Caco-2 (cell line): Measurements from ENCODE around the gene NDUFA1. TPM values are rescaled to one million over a fixed set of nuclear protein-coding genes. Genes with fewer than 3 reads are reported as not detected.
"Not testable (repeated sequence)": the region's sequence is repeated elsewhere in the genome, so short reads cannot be mapped to it uniquely, and the experiment has no call there.

ENCODE experiments used
- BruUV-seq: library from RNA; stranded (reverse); fragments of 400-500 nt; replicated peaks from 2 replicates; lab custom pipeline; 2021; lab: Mats Ljungman, UMichigan
- CTCF ChIA-PET: fragments of 300-600 bp; sonication (Branson Sonifier 250); formaldehyde crosslinking; loops from one replicate; lab custom pipeline; 2022; ENCODE audit warnings: antibody characterized with exemption; lab: Charles Lee
- POLR2A ChIA-PET: fragments of 300-600 bp; sonication (Branson Sonifier 250); formaldehyde crosslinking; loops from one replicate; lab custom pipeline; 2022; ENCODE audit warnings: antibody characterized with exemption; lab: Charles Lee
- DNase-seq, 2 experiments: peaks; one replicate each; pipeline versions ENCODE4 v3.0.0 to v3.0.0-alpha.2; 2020 to 2022
- H3K27me3 ChIP-seq: replicated peaks from 2 replicates; pipeline ENCODE4 v1.6.0; 2011; ENCODE audit warnings: low read length; ENCODE audit not compliant: control insufficient read depth, insufficient read depth
- H3K36me3 ChIP-seq: 2 replicates; pipeline ENCODE4 v1.5.1; 2011; ENCODE audit warnings: low read length; ENCODE audit not compliant: control insufficient read depth, insufficient read depth
- H3K4me1 ChIP-seq: fragments of 250-450 bp; sonication (Bioruptor Pico); 2 replicates; pipeline ENCODE4 v1.5.1; 2020; ENCODE audit warnings: mild to moderate bottlenecking
- H3K4me3 ChIP-seq: 2 replicates; pipeline ENCODE4 v1.5.1; 2011; ENCODE audit warnings: low read depth, mild to moderate bottlenecking, control low read depth, low read length
- H3K9me3 ChIP-seq: fragments of 250-450 bp; sonication (Bioruptor Pico); 2 replicates; pipeline ENCODE4 v1.5.1; 2020; ENCODE audit warnings: mild to moderate bottlenecking, moderate library complexity
- H3K27ac Mint-ChIP-seq: one replicate; pipeline ENCODE4 v1.8.0; 2022; ENCODE audit warnings: mixed read lengths; ENCODE audit not compliant: unreplicated experiment
- H3K27me3 Mint-ChIP-seq: one replicate; pipeline ENCODE4 v1.8.0; 2022; ENCODE audit warnings: mixed read lengths; ENCODE audit not compliant: insufficient read depth, unreplicated experiment
- H3K36me3 Mint-ChIP-seq: one replicate; pipeline ENCODE4 v1.8.0; 2022; ENCODE audit warnings: mild to moderate bottlenecking, mixed read lengths; ENCODE audit not compliant: insufficient read depth, unreplicated experiment
- H3K4me1 Mint-ChIP-seq: one replicate; pipeline ENCODE4 v1.8.0; 2022; ENCODE audit warnings: low read depth, mixed read lengths; ENCODE audit not compliant: unreplicated experiment
- H3K4me3 Mint-ChIP-seq: one replicate; pipeline ENCODE4 v1.8.0; 2022; ENCODE audit warnings: mild to moderate bottlenecking, moderate library complexity, mixed read lengths; ENCODE audit not compliant: unreplicated experiment
- H3K9me3 Mint-ChIP-seq: one replicate; pipeline ENCODE4 v1.8.0; 2022; ENCODE audit warnings: mixed read lengths; ENCODE audit not compliant: unreplicated experiment
- intact Hi-C: fragments of 100-400 bp; cut with micrococcal nuclease; formaldehyde crosslinking; loops from one replicate; pipeline ENCODE4 v1.10.0; 2022; ENCODE audit not compliant: unreplicated experiment
- total RNA-seq: library from RNA; stranded (reverse); gene quantifications from 2 replicates; pipeline ENCODE4 v1.2.3, GENCODE V29; 2022
- TF ChIP-seq, protein P1 (sequence below), 2 experiments: fragments of 200-600 bp in 1 of 2; IDR thresholded peaks; 1 replicate in 1 of 2; 2 replicates in 1 of 2; pipeline versions ENCODE4 v1.5.1 to v1.8.0; 2011 to 2022; ENCODE audit warnings: antibody characterized with exemption in 1 of 2, control low read depth in 1 of 2, inconsistent platforms in 1 of 2, low read depth in 1 of 2, low read length in 1 of 2, mild to moderate bottlenecking in 1 of 2, moderate library complexity in 1 of 2; ENCODE audit not compliant: insufficient read depth in 1 of 2, severe bottlenecking in 1 of 2, unreplicated experiment in 1 of 2

NDUFA1 gene
- total RNA-seq, 1 experiment from 2014 or later = 82.6 TPM

DNA sequence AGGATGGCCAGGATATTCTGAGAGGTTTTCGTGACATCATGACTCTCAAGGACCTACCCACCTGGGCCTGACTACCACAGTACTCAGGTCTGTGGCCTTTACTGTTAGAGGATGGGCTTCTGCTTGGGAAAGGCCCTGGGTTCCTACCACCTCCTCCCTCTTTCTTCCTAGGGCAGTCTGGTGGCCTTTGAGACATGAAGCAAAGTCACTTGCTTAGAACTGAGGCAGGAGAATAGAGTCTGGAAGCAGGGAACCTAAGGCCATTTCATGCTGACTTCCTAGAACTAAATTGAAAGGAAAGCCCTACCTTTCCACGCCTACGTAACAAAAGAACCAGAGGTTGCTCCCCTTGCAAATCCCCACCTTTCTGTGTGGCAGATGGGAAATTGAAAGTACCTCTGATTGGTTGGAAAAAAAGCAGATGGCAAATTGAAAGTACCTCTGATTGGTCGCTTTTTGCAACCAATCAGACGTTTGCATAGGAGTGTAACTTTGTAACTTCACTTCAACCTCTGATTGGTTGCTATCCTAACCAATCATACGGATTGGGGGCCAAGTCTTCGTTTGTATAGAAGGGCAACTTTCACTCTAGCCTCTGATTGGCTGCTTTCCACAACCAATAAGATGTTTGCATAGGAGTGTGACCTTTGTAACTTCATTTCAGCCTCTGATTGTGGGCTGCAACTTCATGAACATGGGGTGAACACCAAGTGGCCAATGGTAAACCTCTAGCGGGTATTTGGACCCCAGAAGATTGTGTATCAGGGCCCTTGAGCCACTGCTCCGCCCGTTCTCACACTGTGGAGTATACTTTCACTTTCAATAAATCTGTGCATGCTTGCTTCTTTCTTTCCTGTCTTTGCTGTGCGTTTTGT, 14.2 kb downstream of the NDUFA1 start:
- peak in 1 of 2 experiments; percentile 47 for DNase-seq
- Histone ChIP-seq H3K36me3 (no peaks in the 10 kb centered on the region), H3K4me3 (no peak overlapping the region), H3K4me1 (peaks cover 7% of the 10 kb centered on the region; the same call in 1 of the 2 replicates), H3K27me3 (no peaks in the 10 kb centered on the region), H3K9me3 (no peaks in the 10 kb centered on the region)
- peaks cover under 1% of the 10 kb centered on the region for H3K36me3 Mint-ChIP-seq
- H3K27ac Mint-ChIP-seq = no peak overlapping the region
- H3K9me3 Mint-ChIP-seq = no peaks in the 10 kb centered on the region
- no peaks in the 10 kb centered on the region for H3K27me3 Mint-ChIP-seq
- no peaks in the 10 kb centered on the region for H3K4me1 Mint-ChIP-seq
- BruUV-seq = no TSS peak
- intact Hi-C loops = loop anchor here (5.0 kb wide), 1 partner anchor 57 kb away; the partner anchor contains the start of gene NKAP
- TF ChIP-seq, protein P1, sequence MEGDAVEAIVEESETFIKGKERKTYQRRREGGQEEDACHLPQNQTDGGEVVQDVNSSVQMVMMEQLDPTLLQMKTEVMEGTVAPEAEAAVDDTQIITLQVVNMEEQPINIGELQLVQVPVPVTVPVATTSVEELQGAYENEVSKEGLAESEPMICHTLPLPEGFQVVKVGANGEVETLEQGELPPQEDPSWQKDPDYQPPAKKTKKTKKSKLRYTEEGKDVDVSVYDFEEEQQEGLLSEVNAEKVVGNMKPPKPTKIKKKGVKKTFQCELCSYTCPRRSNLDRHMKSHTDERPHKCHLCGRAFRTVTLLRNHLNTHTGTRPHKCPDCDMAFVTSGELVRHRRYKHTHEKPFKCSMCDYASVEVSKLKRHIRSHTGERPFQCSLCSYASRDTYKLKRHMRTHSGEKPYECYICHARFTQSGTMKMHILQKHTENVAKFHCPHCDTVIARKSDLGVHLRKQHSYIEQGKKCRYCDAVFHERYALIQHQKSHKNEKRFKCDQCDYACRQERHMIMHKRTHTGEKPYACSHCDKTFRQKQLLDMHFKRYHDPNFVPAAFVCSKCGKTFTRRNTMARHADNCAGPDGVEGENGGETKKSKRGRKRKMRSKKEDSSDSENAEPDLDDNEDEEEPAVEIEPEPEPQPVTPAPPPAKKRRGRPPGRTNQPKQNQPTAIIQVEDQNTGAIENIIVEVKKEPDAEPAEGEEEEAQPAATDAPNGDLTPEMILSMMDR (IDR thresholded peaks at IDR 0.05; ENCODE audit: insufficient read depth in 1 of 2, low read depth in 1 of 2, low read length in 1 of 2, severe bottlenecking in 1 of 2, unreplicated experiment in 1 of 2) = no peak
- ChIA-PET CTCF (no interaction called here), POLR2A (no interaction called here)
- H3K4me3 Mint-ChIP-seq = no peak overlapping the region

DNA sequence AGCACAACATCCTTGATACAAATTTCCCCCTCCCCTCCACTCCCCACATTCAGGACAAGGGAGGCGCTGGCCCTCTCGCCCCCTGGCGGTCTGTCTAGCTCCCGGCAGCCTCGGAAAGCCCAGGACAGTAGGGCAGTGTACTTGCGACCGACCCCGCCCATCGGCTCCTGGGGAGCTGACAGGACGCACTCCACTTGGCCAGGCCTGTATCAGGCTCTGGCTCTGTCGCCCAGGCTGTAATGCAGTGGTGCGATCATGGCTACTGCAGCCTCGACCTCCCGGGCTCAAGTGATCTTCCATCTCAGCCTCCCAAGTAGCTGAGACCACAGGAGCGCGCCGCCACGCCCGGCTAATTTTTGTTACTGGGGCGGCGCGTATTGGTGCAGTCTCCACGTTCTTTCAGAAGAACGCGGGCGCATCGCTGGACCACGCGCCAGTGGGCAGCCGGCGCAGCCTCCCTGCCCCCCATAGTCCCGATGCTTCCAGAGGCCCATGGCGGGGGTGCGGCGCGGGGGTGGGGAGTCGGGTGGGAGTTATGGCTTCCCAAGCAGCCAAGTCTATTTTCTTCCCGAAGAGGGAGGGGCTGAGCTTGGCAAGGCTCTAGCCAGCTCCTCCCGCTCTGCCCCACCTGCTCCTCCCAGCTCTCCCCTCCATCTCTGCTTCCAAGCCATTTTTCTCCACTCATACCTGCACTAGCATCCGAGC, 16.2 kb downstream of the NDUFA1 start:
- no TSS peak for BruUV-seq
- Histone ChIP-seq H3K4me1 (peaks cover 7% of the 10 kb centered on the region; the same call in 1 of the 2 replicates), H3K9me3 (no peaks in the 10 kb centered on the region), H3K4me3 (peak overlapping the region; percentile 47), H3K36me3 (no peaks in the 10 kb centered on the region), H3K27me3 (no peaks in the 10 kb centered on the region)
- Mint-ChIP-seq H3K9me3 (no peaks in the 10 kb centered on the region), H3K36me3 (no peaks in the 10 kb centered on the region), H3K4me3 (peak overlapping the region; percentile 66), H3K27ac (no peak overlapping the region), H3K4me1 (no peaks in the 10 kb centered on the region), H3K27me3 (no peaks in the 10 kb centered on the region)
- peak; percentile 85 to 86 for DNase-seq
- TF ChIP-seq, protein P1 (IDR thresholded peaks at IDR 0.05; ENCODE audit: insufficient read depth in 1 of 2, low read depth in 1 of 2, low read length in 1 of 2, severe bottlenecking in 1 of 2, unreplicated experiment in 1 of 2) = peak; percentile 51 to 73
- POLR2A ChIA-PET = interaction anchor here (0.6 to 1.2 kb wide), 3 partner anchors 9 to 35 kb away, joined by 4 to 11 read pairs (median 4); partner anchors contain the start of gene UPF3B
- CTCF ChIA-PET = interaction anchor here (0.6 to 1.5 kb wide), 8 partner anchors 9 to 99 kb away, joined by 3 to 8 read pairs (median 4); partner anchors contain the start of genes RNF113A, RPL39 and UPF3B
- intact Hi-C loops = loop anchor here (5.0 kb wide), 1 partner anchor 54 kb away; the partner anchor contains the start of gene NKAP

DNA sequence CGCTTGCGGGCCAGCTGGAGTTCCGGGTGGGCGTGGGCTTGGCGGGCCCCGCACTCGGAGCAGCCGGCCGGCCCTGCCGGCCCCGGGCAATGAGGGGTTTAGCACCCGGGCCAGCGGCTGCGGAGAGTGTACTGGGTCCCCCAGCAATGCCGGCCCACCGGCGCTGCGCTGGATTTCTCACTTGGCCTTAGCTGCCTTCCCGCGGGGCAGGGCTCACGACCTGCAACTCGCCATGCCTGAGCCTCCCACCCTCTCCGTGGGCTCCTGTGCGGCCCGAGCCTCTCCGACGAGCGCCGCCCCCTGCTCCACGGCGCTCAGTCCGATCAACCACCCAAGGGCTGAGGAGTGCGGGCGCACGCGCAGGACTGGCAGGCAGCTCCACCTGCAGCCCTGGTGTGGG, 19.0 kb downstream of the NDUFA1 start:
- H3K4me3 Mint-ChIP-seq, BruUV-seq, intact Hi-C loops, CTCF ChIA-PET, H3K27me3 ChIP-seq, H3K36me3 Mint-ChIP-seq, H3K9me3 Mint-ChIP-seq, H3K4me1 Mint-ChIP-seq, H3K4me3 ChIP-seq, H3K4me1 ChIP-seq, DNase-seq, H3K27ac Mint-ChIP-seq, H3K27me3 Mint-ChIP-seq, H3K36me3 ChIP-seq, POLR2A ChIA-PET, H3K9me3 ChIP-seq: not testable (repeated sequence)

DNA sequence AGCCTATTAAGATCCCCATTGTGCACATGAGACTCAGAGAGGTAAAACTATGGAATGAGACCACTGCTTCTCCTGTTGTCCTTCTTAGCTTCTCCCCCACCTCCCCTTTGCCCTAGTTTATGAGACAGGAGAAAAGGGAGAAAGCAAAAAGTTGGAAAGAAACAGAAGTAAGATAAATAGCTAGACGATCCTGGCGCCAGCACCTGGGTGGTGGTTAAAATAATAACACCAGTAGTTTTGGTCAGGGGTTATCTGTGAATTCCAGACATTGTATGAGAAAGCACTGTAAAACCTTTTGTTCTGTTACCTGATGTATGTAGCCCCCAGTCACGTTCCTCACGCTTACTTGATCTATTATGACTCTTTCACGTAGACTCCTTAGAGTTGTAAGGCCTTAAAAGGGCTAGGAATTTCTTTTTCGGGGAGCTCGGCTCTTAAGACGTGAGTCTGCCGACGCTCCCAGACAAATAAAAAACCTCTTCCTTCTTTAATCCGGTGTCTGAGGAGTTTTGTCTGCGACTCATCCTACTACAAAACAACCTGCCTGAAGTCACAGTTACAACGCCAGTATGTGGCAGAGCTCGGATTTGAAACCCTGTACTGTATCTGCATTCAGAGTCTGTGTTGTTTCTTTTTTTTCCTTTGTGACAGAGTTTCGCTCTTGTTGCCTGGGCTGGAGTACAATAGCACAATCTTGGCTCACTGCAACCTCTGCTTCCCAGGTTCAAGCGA, 20.5 kb downstream of the NDUFA1 start:
- H3K27me3 ChIP-seq, H3K36me3 ChIP-seq, H3K4me1 Mint-ChIP-seq, DNase-seq, H3K4me3 Mint-ChIP-seq, CTCF ChIA-PET, H3K9me3 Mint-ChIP-seq, H3K9me3 ChIP-seq, H3K4me1 ChIP-seq, H3K36me3 Mint-ChIP-seq, H3K4me3 ChIP-seq, H3K27me3 Mint-ChIP-seq, POLR2A ChIA-PET, intact Hi-C loops, BruUV-seq: not testable (repeated sequence)
- peak overlapping the region; percentile 75 for H3K27ac Mint-ChIP-seq
